ENCODE measurements around the gene LACRT. TPM values are rescaled to one million over a fixed set of nuclear protein-coding genes. Genes with fewer than 3 reads are reported as not detected.

The LACRT gene
- not detected in 2 replicates for total RNA-seq

GRCh38 chr12:54634795-54635194 is at the start of gene LACRT:
Gene LACRT, minus strand, starts transcription at chr12:54634895. Its CDS starts 54 bp downstream, at chr12:54634841.

GRCh38 chr12:54648265-54648664 is 13.6 kb upstream of the LACRT start, which contains the start of gene DCD:
Gene DCD, minus strand, starts transcription at chr12:54648365. Its CDS starts 62 bp downstream, at chr12:54648303.

GRCh38 chr12:54588110-54588889 is 46.4 kb downstream of the LACRT start, which contains the start of gene PPP1R1A:
Gene PPP1R1A, minus strand, starts transcription at chr12:54588659. Its CDS starts 171 bp downstream, at chr12:54588488.

Other genes with a start within 250 kb of the LACRT start
- gene ITGA5, start 215.6 kb downstream of the LACRT start, total RNA-seq, result 351 and 524 TPM in 2 replicates
- gene GTSF1, start 161.3 kb downstream of the LACRT start, total RNA-seq, result not detected in 2 replicates
- gene NCKAP1L, start 137.1 kb downstream of the LACRT start, total RNA-seq, result under 0.01 TPM in 2 replicates
- gene PDE1B, start 85.3 kb downstream of the LACRT start, total RNA-seq, result 0.78 and 1.5 TPM in 2 replicates
- gene PPP1R1A, start 46.2 kb downstream of the LACRT start, total RNA-seq, result not detected in 2 replicates
- not detected in 2 replicates for gene DCD, start 13.5 kb upstream of the LACRT start, total RNA-seq
- gene MUCL1, start 219.6 kb upstream of the LACRT start, total RNA-seq, result not detected in 2 replicates